B cell (primary cell): Measurements from ENCODE around the gene MIOS. TPM values are rescaled to one million over a fixed set of nuclear protein-coding genes. Genes with fewer than 3 reads are reported as not detected.

Experiments
- ATAC-seq: fragments of 200-7000 bp; cut with Tn5 transposase; one replicate; pipeline ENCODE4 v1.10.0; 2021; ENCODE audit warnings: low read depth, mild to moderate bottlenecking, moderate number of reproducible peaks, moderate library complexity
- CTCF ChIA-PET: fragments of 350-600 bp; sonication (Branson Sonifier 250); formaldehyde crosslinking; loops from one replicate; lab custom pipeline; 2021; ENCODE audit warnings: antibody characterized with exemption, inconsistent platforms; lab: Charles Lee
- POLR2A ChIA-PET: fragments of 350-600 bp; sonication (Branson Sonifier 250); formaldehyde crosslinking; loops from one replicate; lab custom pipeline; 2021; ENCODE audit warnings: antibody characterized with exemption; lab: Charles Lee
- DNase-seq: peaks from one replicate; pipeline ENCODE4 v3.0.0; 2013
- H2AFZ ChIP-seq: 2 replicates; pipeline ENCODE4 v1.6.1; 2012; ENCODE audit warnings: mild to moderate bottlenecking, low read depth, low read length; ENCODE audit not compliant: insufficient read depth, poor library complexity, severe bottlenecking
- H3K27ac ChIP-seq, 2 donors: 1 replicate in 1 of 2; 2 replicates in 1 of 2; pipeline ENCODE4 v1.5.1; 2012 to 2013; ENCODE audit warnings: low read length in 2 of 2, mild to moderate bottlenecking in 2 of 2, moderate library complexity in 1 of 2
- H3K27me3 ChIP-seq, 4 experiments: fragments of 200-600 bp in 1 of 4; sonication (generic) in 1 of 4; replicated peaks in 1 of 4; 1 replicate in 2 of 4; 2 replicates in 2 of 4; pipeline versions ENCODE4 v1.6.1 to v1.7.0; 2013 to 2016; ENCODE audit warnings: low read length in 3 of 4, mild to moderate bottlenecking in 2 of 4, mixed read lengths in 1 of 4, moderate library complexity in 1 of 4; ENCODE audit not compliant: insufficient read depth in 4 of 4, control insufficient read depth in 3 of 4; ENCODE audit errors: control extremely low read depth in 1 of 4
- H3K36me3 ChIP-seq, 2 experiments: replicated peaks in 1 of 2; 1 replicate in 1 of 2; 2 replicates in 1 of 2; pipeline versions ENCODE4 v1.6.1 to v1.7.1; 2013; ENCODE audit warnings: low read length in 1 of 2; ENCODE audit not compliant: insufficient read depth in 2 of 2, control insufficient read depth in 1 of 2; ENCODE audit errors: control extremely low read depth in 1 of 2, extremely low read depth in 1 of 2
- H3K4me1 ChIP-seq, 2 donors: fragments of 200-600 bp in 1 of 2; sonication (generic) in 1 of 2; 1 replicate in 1 of 2; 2 replicates in 1 of 2; pipeline versions ENCODE4 v1.5.1 to v1.6.1; 2013 to 2017; ENCODE audit warnings: low read length in 2 of 2; ENCODE audit not compliant: control insufficient read depth in 2 of 2, insufficient read depth in 2 of 2
- H3K4me2 ChIP-seq: replicated peaks from 2 replicates; pipeline ENCODE3; 2012; ENCODE audit warnings: mild to moderate bottlenecking, low read depth, low read length; ENCODE audit not compliant: poor library complexity, severe bottlenecking
- H3K4me3 ChIP-seq, 5 experiments: fragments of 200-600 bp in 1 of 5; sonication (generic) in 1 of 5; 1 replicate in 3 of 5; 2 replicates in 2 of 5; pipeline versions ENCODE4 v1.5.1 to v1.7.0; 2011 to 2016; ENCODE audit warnings: low read length in 4 of 5, mild to moderate bottlenecking in 4 of 5, low read depth in 2 of 5, control low read depth in 1 of 5, moderate library complexity in 1 of 5; ENCODE audit not compliant: insufficient read depth in 1 of 5; ENCODE audit errors: control extremely low read depth in 1 of 5, extremely low read depth in 1 of 5
- H3K79me2 ChIP-seq: fragments of 200-600 bp; sonication (generic); one replicate; pipeline ENCODE4 v1.6.0; 2016; ENCODE audit warnings: low read length; ENCODE audit not compliant: control insufficient read depth, insufficient read depth
- H3K9ac ChIP-seq: fragments of 200-600 bp; sonication (generic); 2 replicates; pipeline ENCODE4 v1.6.1; 2017; ENCODE audit warnings: mild to moderate bottlenecking, low read length, moderate library complexity
- H3K9me3 ChIP-seq, 3 donors: one replicate each; pipeline versions ENCODE4 v1.6.1 to v1.7.1; 2013; ENCODE audit warnings: low read length in 2 of 3; ENCODE audit not compliant: control insufficient read depth in 2 of 3, insufficient read depth in 1 of 3; ENCODE audit errors: control extremely low read depth in 1 of 3
- H4K20me1 ChIP-seq: 2 replicates; pipeline ENCODE4 v1.6.0; 2012; ENCODE audit warnings: mild to moderate bottlenecking, low read length; ENCODE audit not compliant: insufficient read depth, control insufficient read depth, poor library complexity, severe bottlenecking
- H3K27ac Mint-ChIP-seq: one replicate; pipeline ENCODE4 v1.8.0; 2021; ENCODE audit warnings: mixed read lengths
- H3K27me3 Mint-ChIP-seq: one replicate; pipeline ENCODE4 v1.8.0; 2021; ENCODE audit warnings: mixed read lengths
- H3K4me1 Mint-ChIP-seq: one replicate; pipeline ENCODE4 v1.8.0; 2021; ENCODE audit warnings: mixed read lengths
- H3K4me3 Mint-ChIP-seq: one replicate; pipeline ENCODE4 v1.8.0; 2021; ENCODE audit warnings: mixed read lengths
- H3K9me3 Mint-ChIP-seq: one replicate; pipeline ENCODE4 v1.8.0; 2022; ENCODE audit warnings: mixed read lengths; ENCODE audit not compliant: insufficient read depth
- CTCF ChIP-seq: fragments of 200-600 bp; IDR thresholded peaks from one replicate; pipeline ENCODE4 v1.8.0; 2022; ENCODE audit warnings: antibody characterized with exemption, mild to moderate bottlenecking
- EZH2 ChIP-seq: IDR thresholded peaks from 2 replicates; pipeline ENCODE4 v1.6.1; 2012; ENCODE audit warnings: borderline replicate concordance, low read depth, mild to moderate bottlenecking, moderate library complexity, low read length; ENCODE audit not compliant: insufficient read depth, poor library complexity, severe bottlenecking
- WGBS: methylation state at CpG from one replicate; pipeline ENCODE4 v1.1.5; 2013; ENCODE audit warnings: missing lambda C conversion rate; ENCODE audit not compliant: insufficient coverage; 5-methylcytosine and 5-hydroxymethylcytosine counted together
- intact Hi-C: fragments of 100-400 bp; cut with micrococcal nuclease; formaldehyde crosslinking; loops from one replicate; pipeline ENCODE4 v1.10.0; 2022
- polyA plus RNA-seq: library from polyadenylated mRNA; depleted of rRNA; stranded (reverse); fragments of >200 nt; gene quantifications from 2 replicates; pipeline ENCODE4 v1.2.3, GENCODE V29; 2012
- total RNA-seq, 2 donors: library from RNA; stranded (reverse); fragments of 120-200 nt in 1 of 2; gene quantifications; 1 replicate in 1 of 2; 2 replicates in 1 of 2; pipeline versions ENCODE4 v1.2.3 to v1.2.4, GENCODE V29; 2013 to 2022

The MIOS gene
- total and polyA plus RNA-seq, 2 donors (not counting 1 experiment from before 2014, with no cell fraction given), result 28.9 to 50.1 TPM

DNA sequence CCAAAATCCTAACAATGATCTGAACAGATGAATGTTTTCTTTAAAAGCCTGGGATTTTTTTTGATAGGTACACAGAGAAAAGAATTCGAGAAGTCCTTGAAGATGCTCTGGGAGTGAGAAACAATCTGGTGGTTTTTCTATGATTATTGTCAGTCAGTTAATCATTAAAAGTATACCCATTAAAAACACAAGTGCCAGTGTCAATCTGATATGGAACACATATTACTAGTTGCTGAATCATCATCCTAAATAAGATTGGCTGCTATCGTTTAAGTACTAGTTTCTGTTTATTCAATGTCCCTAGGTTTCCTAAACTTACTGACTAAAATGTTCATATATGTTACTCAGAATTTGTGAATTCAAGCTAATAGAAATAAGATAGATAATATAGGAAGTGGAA lies 47.2 kb upstream of the MIOS start:
- WGBS, result no CpG with 5 or more reads among the region's 2 CpGs
- H2AFZ ChIP-seq, result no peak overlapping the region
- H3K4me1 ChIP-seq, result no peaks in the 10 kb centered on the region
- no peak overlapping the region for H3K4me3 ChIP-seq
- H3K27me3 ChIP-seq, result no peaks in the 10 kb centered on the region
- H3K9me3 ChIP-seq, result no peaks in the 10 kb centered on the region
- TF ChIP-seq EZH2 (no peak), CTCF (no peak)
- H3K4me2 ChIP-seq, result no peak overlapping the region
- intact Hi-C loops, result no loop called here
- DNase-seq, result no peak
- H3K79me2 ChIP-seq, result no peaks in the 10 kb centered on the region
- H3K27ac ChIP-seq, result no peak overlapping the region
- H4K20me1 ChIP-seq, result no peaks in the 10 kb centered on the region
- no peak overlapping the region for H3K4me3 Mint-ChIP-seq
- no peaks in the 10 kb centered on the region for H3K36me3 ChIP-seq
- no peaks in the 10 kb centered on the region for H3K4me1 Mint-ChIP-seq
- CTCF ChIA-PET, result no interaction called here
- no peak for ATAC-seq
- H3K9me3 Mint-ChIP-seq, result no peaks in the 10 kb centered on the region
- no peak overlapping the region for H3K9ac ChIP-seq
- H3K27ac Mint-ChIP-seq, result no peak overlapping the region
- POLR2A ChIA-PET, result no interaction called here
- H3K27me3 Mint-ChIP-seq, result no peaks in the 10 kb centered on the region

DNA sequence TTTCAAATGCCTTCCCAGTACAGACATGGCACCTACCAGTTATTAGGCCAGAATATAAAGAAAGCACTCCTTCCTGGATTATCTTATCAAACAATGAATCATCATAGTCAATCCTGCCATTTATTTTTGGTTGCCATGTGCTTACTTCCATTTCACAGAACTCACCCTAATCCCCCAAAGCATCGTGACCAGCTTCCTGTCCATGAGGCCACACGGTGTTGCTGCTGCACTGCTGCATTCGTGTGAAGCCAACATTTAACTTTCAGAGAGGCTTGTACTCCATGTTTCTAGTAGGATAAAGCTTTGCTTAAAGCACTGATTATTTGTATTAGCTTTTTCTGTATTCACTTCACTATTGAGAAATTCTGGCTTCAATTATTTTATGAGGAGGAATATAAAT lies 45.4 kb upstream of the MIOS start:
- no peak overlapping the region for H3K4me3 Mint-ChIP-seq
- Histone ChIP-seq H3K27me3 (no peaks in the 10 kb centered on the region), H3K27ac (no peak overlapping the region), H2AFZ (no peak overlapping the region), H3K4me3 (no peak overlapping the region), H4K20me1 (no peaks in the 10 kb centered on the region), H3K4me1 (no peaks in the 10 kb centered on the region), H3K9ac (no peak overlapping the region), H3K9me3 (no peaks in the 10 kb centered on the region), H3K36me3 (no peaks in the 10 kb centered on the region), H3K4me2 (no peak overlapping the region), H3K79me2 (no peaks in the 10 kb centered on the region)
- intact Hi-C loops, result no loop called here
- no peak overlapping the region for H3K27ac Mint-ChIP-seq
- CTCF ChIA-PET, result no interaction called here
- TF ChIP-seq EZH2 (no peak), CTCF (no peak)
- DNase-seq, result no peak
- H3K4me1 Mint-ChIP-seq, result no peaks in the 10 kb centered on the region
- 24% methylated on average over 2 of the region's 3 CpGs for WGBS
- no peaks in the 10 kb centered on the region for H3K27me3 Mint-ChIP-seq
- no peak for ATAC-seq
- no peaks in the 10 kb centered on the region for H3K9me3 Mint-ChIP-seq
- POLR2A ChIA-PET, result no interaction called here
